DND-41 (cell line): ENCODE results near the gene PCLO.

Source experiments
- EZH2 ChIP-seq: IDR thresholded peaks from 3 replicates; pipeline ENCODE4 v1.6.1; 2012; ENCODE audit warnings: borderline replicate concordance, low read depth, mild to moderate bottlenecking, moderate library complexity, low read length, inconsistent platforms; ENCODE audit not compliant: severe bottlenecking
- TF ChIP-seq, protein P1 (sequence below): IDR thresholded peaks from 2 replicates; pipeline ENCODE4 v1.5.1; 2012; ENCODE audit warnings: borderline replicate concordance, low read length, moderate library complexity, mild to moderate bottlenecking; ENCODE audit not compliant: poor library complexity, severe bottlenecking; ENCODE audit errors: extremely low read depth

DNA sequence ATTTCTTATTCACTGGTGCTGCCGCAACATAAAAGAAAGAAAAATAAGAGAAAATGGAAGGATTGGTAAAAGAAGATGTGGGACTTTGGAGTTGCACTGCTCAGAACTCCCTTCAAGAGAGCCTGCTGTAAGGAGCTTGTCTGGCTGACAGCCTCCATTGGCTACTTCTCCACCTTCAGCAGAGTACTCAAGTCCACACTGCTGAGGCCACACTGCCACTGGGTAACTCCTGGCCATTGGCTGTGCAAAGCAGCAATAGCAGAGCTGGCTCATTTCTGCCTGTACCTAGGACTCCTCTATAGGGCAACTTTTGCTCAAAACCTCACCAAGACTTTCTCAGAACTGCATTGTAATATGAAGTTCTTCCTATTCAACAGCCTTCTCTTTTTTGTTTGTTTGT is 38.7 kb upstream of the PCLO start:
- TF ChIP-seq, protein P1, sequence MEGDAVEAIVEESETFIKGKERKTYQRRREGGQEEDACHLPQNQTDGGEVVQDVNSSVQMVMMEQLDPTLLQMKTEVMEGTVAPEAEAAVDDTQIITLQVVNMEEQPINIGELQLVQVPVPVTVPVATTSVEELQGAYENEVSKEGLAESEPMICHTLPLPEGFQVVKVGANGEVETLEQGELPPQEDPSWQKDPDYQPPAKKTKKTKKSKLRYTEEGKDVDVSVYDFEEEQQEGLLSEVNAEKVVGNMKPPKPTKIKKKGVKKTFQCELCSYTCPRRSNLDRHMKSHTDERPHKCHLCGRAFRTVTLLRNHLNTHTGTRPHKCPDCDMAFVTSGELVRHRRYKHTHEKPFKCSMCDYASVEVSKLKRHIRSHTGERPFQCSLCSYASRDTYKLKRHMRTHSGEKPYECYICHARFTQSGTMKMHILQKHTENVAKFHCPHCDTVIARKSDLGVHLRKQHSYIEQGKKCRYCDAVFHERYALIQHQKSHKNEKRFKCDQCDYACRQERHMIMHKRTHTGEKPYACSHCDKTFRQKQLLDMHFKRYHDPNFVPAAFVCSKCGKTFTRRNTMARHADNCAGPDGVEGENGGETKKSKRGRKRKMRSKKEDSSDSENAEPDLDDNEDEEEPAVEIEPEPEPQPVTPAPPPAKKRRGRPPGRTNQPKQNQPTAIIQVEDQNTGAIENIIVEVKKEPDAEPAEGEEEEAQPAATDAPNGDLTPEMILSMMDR = no peak
- no peak for TF ChIP-seq EZH2
